Measurements from ENCODE around the gene SLC6A2.
"Not testable (repeated sequence)": the region's sequence is repeated elsewhere in the genome, so short reads cannot be mapped to it uniquely, and the experiment has no call there.

GRCh38 chr16:55753145-55753631 lies 97.4 kb downstream of the SLC6A2 start:
- TF ChIP-seq CTCF (conservative IDR thresholded peaks at IDR 0.05; ENCODE audit: low read depth in 2 of 2); POLR2AphosphoS5 (IDR thresholded peaks at IDR 0.05; ENCODE audit: low read depth); STAT1 (IDR thresholded peaks at IDR 0.05; ENCODE audit: unreplicated experiment); CREB1 (CRISPR knock-in tag; IDR thresholded peaks at IDR 0.05; ENCODE audit: low read depth); JUNB (IDR thresholded peaks at IDR 0.05; ENCODE audit: unreplicated experiment); EZH2 (IDR thresholded peaks at IDR 0.05; ENCODE audit: low read depth, unreplicated experiment); EZH2phosphoT487 (IDR thresholded peaks at IDR 0.05; ENCODE audit: unreplicated experiment); REST (IDR thresholded peaks at IDR 0.05; ENCODE audit: unreplicated experiment); ETS1 (IDR thresholded peaks at IDR 0.05); ZNF462 (CRISPR knock-in tag; IDR thresholded peaks at IDR 0.05); ZNF331 (CRISPR knock-in tag; IDR thresholded peaks at IDR 0.05; ENCODE audit: low read depth); NANOG (IDR thresholded peaks at IDR 0.05; ENCODE audit: borderline replicate concordance); ZNF114 (CRISPR knock-in tag; IDR thresholded peaks at IDR 0.05): not testable (repeated sequence)
